WTC11 (cell line): Measurements from ENCODE around the gene PTPRK. TPM values are rescaled to one million over a fixed set of nuclear protein-coding genes. Genes with fewer than 3 reads are reported as not detected.
A peak's percentile ranks its signal among the peaks of the same experiment; 100 is the strongest.

Experiments
- ATAC-seq: fragments of 200-7000 bp; cut with Tn5 transposase; 2 replicates; pipeline ENCODE4 v1.10.0; 2021; ENCODE audit warnings: mild to moderate bottlenecking, moderate library complexity
- CTCF ChIA-PET: fragments of 300-600 bp; sonication (Branson Sonifier 250); formaldehyde crosslinking; loops from one replicate; lab custom pipeline; 2021; ENCODE audit warnings: antibody characterized with exemption; lab: Charles Lee
- POLR2A ChIA-PET: fragments of 350-600 bp; sonication (Branson Sonifier 250); formaldehyde crosslinking; loops from one replicate; lab custom pipeline; 2021; ENCODE audit warnings: antibody characterized with exemption; lab: Charles Lee
- DNase-seq: peaks from one replicate; pipeline ENCODE4 v3.0.0; 2021; ENCODE audit warnings: low spot score
- H3K27ac Mint-ChIP-seq: 2 replicates; pipeline ENCODE4 v1.8.0; 2021; ENCODE audit warnings: mixed read lengths
- H3K27me3 Mint-ChIP-seq: 2 replicates; pipeline ENCODE4 v1.8.0; 2021; ENCODE audit warnings: low read depth, mild to moderate bottlenecking, moderate library complexity, mixed read lengths
- H3K36me3 Mint-ChIP-seq: 2 replicates; pipeline ENCODE4 v1.8.0; 2021; ENCODE audit warnings: mixed read lengths
- H3K4me1 Mint-ChIP-seq: 2 replicates; pipeline ENCODE4 v1.8.0; 2022; ENCODE audit warnings: mixed read lengths
- H3K4me3 Mint-ChIP-seq: 2 replicates; pipeline ENCODE4 v1.8.0; 2021; ENCODE audit warnings: mild to moderate bottlenecking, moderate library complexity, mixed read lengths
- H3K9me3 Mint-ChIP-seq: 2 replicates; pipeline ENCODE4 v1.8.0; 2021; ENCODE audit warnings: mixed read lengths
- ATF3 ChIP-seq: sonication (generic); formaldehyde crosslinking; conservative IDR thresholded peaks from 2 replicates; pipeline ENCODE4 v1.8.1; 2022; ENCODE audit warnings: mild to moderate bottlenecking, missing genetic modification reagents
- ESRRA ChIP-seq: sonication (generic); formaldehyde crosslinking; IDR thresholded peaks from 2 replicates; pipeline ENCODE4 v1.8.1; 2022; ENCODE audit warnings: mild to moderate bottlenecking, missing genetic modification reagents, borderline replicate concordance
- FOXK1 ChIP-seq: sonication (generic); formaldehyde crosslinking; IDR thresholded peaks from 2 replicates; pipeline ENCODE4 v1.8.0; 2022; ENCODE audit warnings: mild to moderate bottlenecking, moderate library complexity, missing genetic modification reagents
- FOXP1 ChIP-seq: sonication (generic); formaldehyde crosslinking; IDR thresholded peaks from 2 replicates; pipeline ENCODE4 v1.8.0; 2022; ENCODE audit warnings: missing genetic modification reagents, mild to moderate bottlenecking, moderate library complexity, borderline replicate concordance
- GABPB1 ChIP-seq: sonication (generic); formaldehyde crosslinking; IDR thresholded peaks from 2 replicates; pipeline ENCODE4 v1.8.1; 2023; ENCODE audit warnings: mild to moderate bottlenecking, missing genetic modification reagents
- GTF2I ChIP-seq: fragments of 250-450 bp; sonication (Bioruptor Pico); conservative IDR thresholded peaks from 2 replicates; pipeline ENCODE4 v1.4.0; 2021; ENCODE audit warnings: mild to moderate bottlenecking
- KAT7 ChIP-seq: sonication (generic); formaldehyde crosslinking; IDR thresholded peaks from 2 replicates; pipeline ENCODE4 v1.8.1; 2023; ENCODE audit warnings: missing genetic modification reagents, mild to moderate bottlenecking, borderline replicate concordance
- NFYB ChIP-seq: sonication (generic); formaldehyde crosslinking; conservative IDR thresholded peaks from 2 replicates; pipeline ENCODE4 v1.8.0; 2022; ENCODE audit warnings: low read depth, missing genetic modification reagents
- NR1H2 ChIP-seq: sonication (generic); formaldehyde crosslinking; IDR thresholded peaks from 2 replicates; pipeline ENCODE4 v1.9.0; 2021; ENCODE audit warnings: mild to moderate bottlenecking, moderate library complexity, missing genetic modification reagents
- SMAD4 ChIP-seq: sonication (generic); formaldehyde crosslinking; IDR thresholded peaks from 2 replicates; pipeline ENCODE4 v1.8.0; 2022; ENCODE audit warnings: mild to moderate bottlenecking, missing genetic modification reagents
- SOX15 ChIP-seq: fragments of 250-450 bp; sonication (Bioruptor Pico); IDR thresholded peaks from 2 replicates; pipeline ENCODE4 v1.9.0; 2021; ENCODE audit warnings: mild to moderate bottlenecking
- TP53 ChIP-seq: sonication (generic); formaldehyde crosslinking; IDR thresholded peaks from 2 replicates; pipeline ENCODE4 v1.8.1; 2023; ENCODE audit warnings: mild to moderate bottlenecking, missing genetic modification reagents
- ZNF138 ChIP-seq: sonication (generic); formaldehyde crosslinking; conservative IDR thresholded peaks from 2 replicates; pipeline ENCODE4 v1.8.1; 2022; ENCODE audit warnings: mild to moderate bottlenecking, moderate library complexity, missing genetic modification reagents
- ZNF396 ChIP-seq: fragments of 250-450 bp; sonication (Bioruptor Pico); IDR thresholded peaks from 2 replicates; pipeline ENCODE4 v1.8.0; 2021; ENCODE audit warnings: mild to moderate bottlenecking, moderate library complexity, borderline replicate concordance
- ZSCAN18 ChIP-seq: fragments of 250-450 bp; sonication (Bioruptor Pico); IDR thresholded peaks from 2 replicates; pipeline ENCODE4 v2.1.2; 2022; ENCODE audit warnings: mild to moderate bottlenecking, moderate library complexity
- total RNA-seq: library from RNA; stranded (reverse); gene quantifications from 3 replicates; pipeline ENCODE4 v1.2.3, GENCODE V29; 2021
- TF ChIP-seq, protein P1 (sequence below): sonication (generic); formaldehyde crosslinking; IDR thresholded peaks from 2 replicates; pipeline ENCODE4 v1.8.1; 2023; ENCODE audit warnings: mild to moderate bottlenecking, missing genetic modification reagents
- TF ChIP-seq, protein P2 (sequence below): sonication (generic); formaldehyde crosslinking; IDR thresholded peaks from 2 replicates; pipeline ENCODE4 v1.8.0; 2022; ENCODE audit warnings: mild to moderate bottlenecking, missing genetic modification reagents

The PTPRK gene
- total RNA-seq, 1 experiment from 2014 or later = 44.8 TPM

GRCh38 chr6:128509709-128510108 is 10.7 kb downstream of the PTPRK start:
- CTCF ChIA-PET = no interaction called here
- H3K27ac Mint-ChIP-seq = no peak overlapping the region
- H3K4me3 Mint-ChIP-seq = no peak overlapping the region

GRCh38 chr6:128508588-128509296 is 11.7 kb downstream of the PTPRK start:
- TF ChIP-seq GABPB1 (CRISPR knock-in tag) (peak; percentile 74), KAT7 (CRISPR knock-in tag) (no peak), SOX15 (no peak), ZNF396 (CRISPR knock-in tag) (no peak), ATF3 (CRISPR knock-in tag) (no peak)
- TF ChIP-seq, protein P1, sequence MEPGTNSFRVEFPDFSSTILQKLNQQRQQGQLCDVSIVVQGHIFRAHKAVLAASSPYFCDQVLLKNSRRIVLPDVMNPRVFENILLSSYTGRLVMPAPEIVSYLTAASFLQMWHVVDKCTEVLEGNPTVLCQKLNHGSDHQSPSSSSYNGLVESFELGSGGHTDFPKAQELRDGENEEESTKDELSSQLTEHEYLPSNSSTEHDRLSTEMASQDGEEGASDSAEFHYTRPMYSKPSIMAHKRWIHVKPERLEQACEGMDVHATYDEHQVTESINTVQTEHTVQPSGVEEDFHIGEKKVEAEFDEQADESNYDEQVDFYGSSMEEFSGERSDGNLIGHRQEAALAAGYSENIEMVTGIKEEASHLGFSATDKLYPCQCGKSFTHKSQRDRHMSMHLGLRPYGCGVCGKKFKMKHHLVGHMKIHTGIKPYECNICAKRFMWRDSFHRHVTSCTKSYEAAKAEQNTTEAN (CRISPR knock-in tag) = no peak
- DNase-seq (no peak), ATAC-seq (no peak)
- Mint-ChIP-seq H3K4me1 (peaks cover 42% of the 10 kb centered on the region), H3K4me3 (no peak overlapping the region), H3K27ac (no peak overlapping the region), H3K27me3 (no peaks in the 10 kb centered on the region), H3K9me3 (no peaks in the 10 kb centered on the region), H3K36me3 (no peaks in the 10 kb centered on the region)
- ChIA-PET CTCF (no interaction called here), POLR2A (interaction anchor here (0.6 kb wide), 1 partner anchor 11 kb away, joined by 3 read pairs; no protein-coding TSS in a partner anchor)

More at GRCh38 chr6:128509709-128510108, 10.7 kb downstream of the PTPRK start:
- POLR2A ChIA-PET = no interaction called here
- ATAC-seq (no peak), DNase-seq (no peak)
- Mint-ChIP-seq H3K4me1 (peaks cover 44% of the 10 kb centered on the region), H3K36me3 (no peaks in the 10 kb centered on the region), H3K9me3 (no peaks in the 10 kb centered on the region), H3K27me3 (no peaks in the 10 kb centered on the region)
- TF ChIP-seq FOXP1 (CRISPR knock-in tag) (no peak), TP53 (no peak), ZSCAN18 (CRISPR knock-in tag) (no peak)
- TF ChIP-seq, protein P2, sequence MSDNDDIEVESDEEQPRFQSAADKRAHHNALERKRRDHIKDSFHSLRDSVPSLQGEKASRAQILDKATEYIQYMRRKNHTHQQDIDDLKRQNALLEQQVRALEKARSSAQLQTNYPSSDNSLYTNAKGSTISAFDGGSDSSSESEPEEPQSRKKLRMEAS (CRISPR knock-in tag) = no peak

- Mint-ChIP-seq H3K27ac (peak overlapping the region; percentile 57; the same call in 1 of the 2 replicates), H3K9me3 (no peaks in the 10 kb centered on the region), H3K27me3 (no peaks in the 10 kb centered on the region), H3K36me3 (no peaks in the 10 kb centered on the region), H3K4me1 (peaks cover 40% of the 10 kb centered on the region), H3K4me3 (no peak overlapping the region)
- TF ChIP-seq GABPB1 (CRISPR knock-in tag) (peak; percentile 70), NR1H2 (CRISPR knock-in tag) (no peak)
- POLR2A ChIA-PET = interaction anchor here (1.2 kb wide), 1 partner anchor 11 kb away, joined by 3 read pairs; no protein-coding TSS in a partner anchor
- DNase-seq (no peak), ATAC-seq (no peak; the same call in 1 of the 2 replicates)
- CTCF ChIA-PET = no interaction called here
Measured at GRCh38 chr6:128507337-128508310, 12.8 kb downstream of the PTPRK start.

GRCh38 chr6:128505603-128506002 is 14.8 kb downstream of the PTPRK start:
- H3K36me3 Mint-ChIP-seq = no peaks in the 10 kb centered on the region
- DNase-seq = no peak
- ChIA-PET POLR2A (no interaction called here), CTCF (interaction anchor here (1.3 kb wide), 1 partner anchor 11 kb away, joined by 7 read pairs; no protein-coding TSS in a partner anchor)
- no peaks in the 10 kb centered on the region for H3K9me3 Mint-ChIP-seq
- H3K4me1 Mint-ChIP-seq = peaks cover 32% of the 10 kb centered on the region
- H3K27me3 Mint-ChIP-seq = no peaks in the 10 kb centered on the region
- no peak for TF ChIP-seq GTF2I (CRISPR knock-in tag)
- no peak for TF ChIP-seq SMAD4 (CRISPR knock-in tag)
- TF ChIP-seq ESRRA (CRISPR knock-in tag) = no peak
- TF ChIP-seq FOXK1 (CRISPR knock-in tag) = no peak
- TF ChIP-seq GABPB1 (CRISPR knock-in tag) = peak; percentile 57; the same call in 1 of the 2 replicates
- TF ChIP-seq ZNF138 = no peak
- no peak for TF ChIP-seq NFYB (CRISPR knock-in tag)
- H3K27ac Mint-ChIP-seq = no peak overlapping the region
- no peak for ATAC-seq
- no peak overlapping the region for H3K4me3 Mint-ChIP-seq
